Tibial nerve (tissue), 4 donors: ENCODE measurements around the gene CENPP.

Experiments
- EP300 ChIP-seq, 2 donors: sonication (generic); formaldehyde crosslinking; IDR thresholded peaks; one replicate each; pipeline ENCODE4 v1.6.1; 2017; ENCODE audit warnings: antibody characterized with exemption in 2 of 2, mild to moderate bottlenecking in 1 of 2
- TF ChIP-seq, protein P1 (sequence below), 5 experiments: fragments of 200-600 bp in 3 of 5; fragments of 450-650 bp in 2 of 5; sonication (generic) in 3 of 5; IDR thresholded peaks; one replicate each; pipeline ENCODE4 v1.5.1; 2016 to 2019; ENCODE audit warnings: antibody characterized with exemption in 5 of 5, mild to moderate bottlenecking in 3 of 5, moderate library complexity in 2 of 5

DNA sequence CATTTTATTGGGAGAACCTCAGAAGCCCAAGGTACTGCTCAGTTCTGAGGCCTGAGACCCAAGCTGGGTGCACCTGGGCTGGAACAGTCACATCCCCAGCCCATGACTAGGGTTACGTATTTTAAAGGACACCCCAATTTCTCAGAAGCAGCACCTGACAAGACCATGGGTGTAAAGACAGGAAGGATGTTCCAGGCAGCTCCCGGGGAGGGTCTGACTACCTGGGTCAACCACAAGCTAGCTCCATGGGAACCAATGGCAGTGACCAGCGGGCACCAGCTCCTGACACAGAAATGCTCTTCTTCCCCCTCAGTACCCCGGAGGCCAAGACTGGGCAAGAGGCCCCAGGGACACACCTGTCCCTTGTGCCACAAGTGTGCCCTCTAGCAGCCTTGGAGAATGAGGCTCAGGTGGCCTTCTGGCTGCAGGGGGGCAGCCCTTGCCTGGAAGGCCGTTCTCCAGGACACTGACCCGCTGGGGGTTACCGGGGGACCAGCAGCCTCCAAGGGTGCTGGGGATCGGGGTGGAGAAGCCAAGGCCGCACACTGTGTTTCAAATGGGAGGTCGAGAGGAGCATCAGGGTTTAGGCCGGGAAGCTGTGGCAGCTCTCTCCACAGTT is 291.6 kb downstream of the CENPP start:
- no peak for TF ChIP-seq EP300 (IDR thresholded peaks at IDR 0.05)
- TF ChIP-seq, protein P1, sequence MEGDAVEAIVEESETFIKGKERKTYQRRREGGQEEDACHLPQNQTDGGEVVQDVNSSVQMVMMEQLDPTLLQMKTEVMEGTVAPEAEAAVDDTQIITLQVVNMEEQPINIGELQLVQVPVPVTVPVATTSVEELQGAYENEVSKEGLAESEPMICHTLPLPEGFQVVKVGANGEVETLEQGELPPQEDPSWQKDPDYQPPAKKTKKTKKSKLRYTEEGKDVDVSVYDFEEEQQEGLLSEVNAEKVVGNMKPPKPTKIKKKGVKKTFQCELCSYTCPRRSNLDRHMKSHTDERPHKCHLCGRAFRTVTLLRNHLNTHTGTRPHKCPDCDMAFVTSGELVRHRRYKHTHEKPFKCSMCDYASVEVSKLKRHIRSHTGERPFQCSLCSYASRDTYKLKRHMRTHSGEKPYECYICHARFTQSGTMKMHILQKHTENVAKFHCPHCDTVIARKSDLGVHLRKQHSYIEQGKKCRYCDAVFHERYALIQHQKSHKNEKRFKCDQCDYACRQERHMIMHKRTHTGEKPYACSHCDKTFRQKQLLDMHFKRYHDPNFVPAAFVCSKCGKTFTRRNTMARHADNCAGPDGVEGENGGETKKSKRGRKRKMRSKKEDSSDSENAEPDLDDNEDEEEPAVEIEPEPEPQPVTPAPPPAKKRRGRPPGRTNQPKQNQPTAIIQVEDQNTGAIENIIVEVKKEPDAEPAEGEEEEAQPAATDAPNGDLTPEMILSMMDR (IDR thresholded peaks at IDR 0.05): no peak
